Measurements from ENCODE around the gene SULF2. TPM values are rescaled to one million over a fixed set of nuclear protein-coding genes. Genes with fewer than 3 reads are reported as not detected.

The SULF2 gene
- total and polyA plus RNA-seq, 2 of the 13 experiments (the other 11 are each of a cell fraction or from before 2014, with no cell fraction given), result 7.2 to 50.9 TPM

- TF ChIP-seq AGO1 (IDR thresholded peaks at IDR 0.05; ENCODE audit: low read depth, low read length, poor library complexity, severe bottlenecking), result no peak
- no peak for TF ChIP-seq JUN (CRISPR knock-in tag; IDR thresholded peaks at IDR 0.05)
- TF ChIP-seq FOXO1 (CRISPR knock-in tag; IDR thresholded peaks at IDR 0.05), result 0 out of 2 replicates have a peak, but pooled peaks have one; percentile 53
- TF ChIP-seq ETV5 (CRISPR knock-in tag; IDR thresholded peaks at IDR 0.05; ENCODE audit: borderline replicate concordance), result peak; percentile 84; the same call in 1 of the 2 replicates
- no peak for TF ChIP-seq ZNF782 (CRISPR knock-in tag; IDR thresholded peaks at IDR 0.05; ENCODE audit: borderline replicate concordance)
- TF ChIP-seq KMT2B (CRISPR knock-in tag; IDR thresholded peaks at IDR 0.05), result peak; percentile 54
- TF ChIP-seq RAD21 (CRISPR knock-in tag; IDR thresholded peaks at IDR 0.05), result peak; percentile 94
- peak in 1 of 2 experiments; percentile 29; a peak in 2 of 4 replicates for TF ChIP-seq EP300 (IDR thresholded peaks at IDR 0.05; ENCODE audit: low read depth in 2 of 2, low read length in 2 of 2)
- no peak for TF ChIP-seq EP300 (CRISPR knock-in tag; IDR thresholded peaks at IDR 0.05; ENCODE audit: borderline replicate concordance)
- peak; percentile 38; the same call in 1 of the 2 replicates for TF ChIP-seq ZIK1 (CRISPR knock-in tag; IDR thresholded peaks at IDR 0.05; ENCODE audit: borderline replicate concordance, low read depth)
- peak; percentile 66; the same call in 1 of the 2 replicates for TF ChIP-seq SIN3A (IDR thresholded peaks at IDR 0.05; ENCODE audit: borderline replicate concordance, low read depth, low read length)
- no peak for TF ChIP-seq ZFP90 (CRISPR knock-in tag; IDR thresholded peaks at IDR 0.05; ENCODE audit: borderline replicate concordance)
- TF ChIP-seq SNAI1 (CRISPR knock-in tag; IDR thresholded peaks at IDR 0.05; ENCODE audit: borderline replicate concordance), result no peak
- peak; percentile 50; the same call in 1 of the 2 replicates for TF ChIP-seq MYNN (CRISPR knock-in tag; IDR thresholded peaks at IDR 0.05; ENCODE audit: low read depth)
- TF ChIP-seq ZNF772 (CRISPR knock-in tag; IDR thresholded peaks at IDR 0.05), result peak; percentile 94; the same call in 1 of the 2 replicates
- TF ChIP-seq PITX1 (CRISPR knock-in tag; IDR thresholded peaks at IDR 0.05), result peak; percentile 73; the same call in 1 of the 2 replicates
- TF ChIP-seq, protein P1, sequence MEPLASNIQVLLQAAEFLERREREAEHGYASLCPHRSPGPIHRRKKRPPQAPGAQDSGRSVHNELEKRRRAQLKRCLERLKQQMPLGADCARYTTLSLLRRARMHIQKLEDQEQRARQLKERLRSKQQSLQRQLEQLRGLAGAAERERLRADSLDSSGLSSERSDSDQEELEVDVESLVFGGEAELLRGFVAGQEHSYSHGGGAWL (CRISPR knock-in tag; IDR thresholded peaks at IDR 0.05), result peak; percentile 91
- TF ChIP-seq, protein P2, sequence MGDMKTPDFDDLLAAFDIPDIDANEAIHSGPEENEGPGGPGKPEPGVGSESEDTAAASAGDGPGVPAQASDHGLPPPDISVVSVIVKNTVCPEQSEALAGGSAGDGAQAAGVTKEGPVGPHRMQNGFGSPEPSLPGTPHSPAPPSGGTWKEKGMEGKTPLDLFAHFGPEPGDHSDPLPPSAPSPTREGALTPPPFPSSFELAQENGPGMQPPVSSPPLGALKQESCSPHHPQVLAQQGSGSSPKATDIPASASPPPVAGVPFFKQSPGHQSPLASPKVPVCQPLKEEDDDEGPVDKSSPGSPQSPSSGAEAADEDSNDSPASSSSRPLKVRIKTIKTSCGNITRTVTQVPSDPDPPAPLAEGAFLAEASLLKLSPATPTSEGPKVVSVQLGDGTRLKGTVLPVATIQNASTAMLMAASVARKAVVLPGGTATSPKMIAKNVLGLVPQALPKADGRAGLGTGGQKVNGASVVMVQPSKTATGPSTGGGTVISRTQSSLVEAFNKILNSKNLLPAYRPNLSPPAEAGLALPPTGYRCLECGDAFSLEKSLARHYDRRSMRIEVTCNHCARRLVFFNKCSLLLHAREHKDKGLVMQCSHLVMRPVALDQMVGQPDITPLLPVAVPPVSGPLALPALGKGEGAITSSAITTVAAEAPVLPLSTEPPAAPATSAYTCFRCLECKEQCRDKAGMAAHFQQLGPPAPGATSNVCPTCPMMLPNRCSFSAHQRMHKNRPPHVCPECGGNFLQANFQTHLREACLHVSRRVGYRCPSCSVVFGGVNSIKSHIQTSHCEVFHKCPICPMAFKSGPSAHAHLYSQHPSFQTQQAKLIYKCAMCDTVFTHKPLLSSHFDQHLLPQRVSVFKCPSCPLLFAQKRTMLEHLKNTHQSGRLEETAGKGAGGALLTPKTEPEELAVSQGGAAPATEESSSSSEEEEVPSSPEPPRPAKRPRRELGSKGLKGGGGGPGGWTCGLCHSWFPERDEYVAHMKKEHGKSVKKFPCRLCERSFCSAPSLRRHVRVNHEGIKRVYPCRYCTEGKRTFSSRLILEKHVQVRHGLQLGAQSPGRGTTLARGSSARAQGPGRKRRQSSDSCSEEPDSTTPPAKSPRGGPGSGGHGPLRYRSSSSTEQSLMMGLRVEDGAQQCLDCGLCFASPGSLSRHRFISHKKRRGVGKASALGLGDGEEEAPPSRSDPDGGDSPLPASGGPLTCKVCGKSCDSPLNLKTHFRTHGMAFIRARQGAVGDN (CRISPR knock-in tag; IDR thresholded peaks at IDR 0.05), result peak; percentile 56; the same call in 1 of the 2 replicates
- peak; percentile 26 for TF ChIP-seq ZNF883 (CRISPR knock-in tag; IDR thresholded peaks at IDR 0.05; ENCODE audit: not compliant biosample characterization)
- no peak for TF ChIP-seq ZNF326 (CRISPR knock-in tag; IDR thresholded peaks at IDR 0.05; ENCODE audit: borderline replicate concordance)
- no peak for TF ChIP-seq ZBTB46 (CRISPR knock-in tag; IDR thresholded peaks at IDR 0.05; ENCODE audit: borderline replicate concordance)
- TF ChIP-seq ZNF235 (CRISPR knock-in tag; IDR thresholded peaks at IDR 0.05; ENCODE audit: borderline replicate concordance), result no peak
- TF ChIP-seq ZNF605 (CRISPR knock-in tag; IDR thresholded peaks at IDR 0.05), result peak; percentile 77
- TF ChIP-seq GABPB1 (CRISPR knock-in tag; IDR thresholded peaks at IDR 0.05), result peak; percentile 50; the same call in 1 of the 2 replicates
Observed at GRCh38 chr20:47725248-47725973, 59.9 kb downstream of the SULF2 start (continued).

Data from HepG2 (cell line).